Suprapubic skin (tissue), 4 donors: Measurements from ENCODE around the gene SYNDIG1. TPM values are rescaled to one million over a fixed set of nuclear protein-coding genes. Genes with fewer than 3 reads are reported as not detected.

Experiments
- DNase-seq, 2 donors: peaks; one replicate each; pipeline ENCODE4 v3.0.0-alpha.2; 2019; ENCODE audit warnings: low spot score in 2 of 2
- H3K27ac ChIP-seq: fragments of 200-600 bp; sonication (generic); one replicate; pipeline ENCODE4 v1.5.1; 2019
- H3K27me3 ChIP-seq: fragments of 200-600 bp; sonication (generic); one replicate; pipeline ENCODE4 v1.5.1; 2019
- H3K36me3 ChIP-seq: fragments of 200-600 bp; sonication (generic); one replicate; pipeline ENCODE4 v1.5.1; 2019
- H3K4me1 ChIP-seq: fragments of 200-600 bp; sonication (generic); one replicate; pipeline ENCODE4 v1.5.1; 2019
- H3K4me3 ChIP-seq: fragments of 200-600 bp; sonication (generic); one replicate; pipeline ENCODE4 v1.5.1; 2019; ENCODE audit warnings: mild to moderate bottlenecking
- H3K9me3 ChIP-seq: fragments of 200-600 bp; sonication (generic); one replicate; pipeline ENCODE4 v1.5.1; 2019
- CTCF ChIP-seq, 2 donors: fragments of 200-600 bp in 1 of 2; fragments of 450-650 bp in 1 of 2; sonication (generic) in 1 of 2; IDR thresholded peaks; one replicate each; pipeline ENCODE4 v1.5.1; 2016 to 2019; ENCODE audit warnings: antibody characterized with exemption in 2 of 2, mild to moderate bottlenecking in 1 of 2, moderate library complexity in 1 of 2
- EP300 ChIP-seq: sonication (generic); formaldehyde crosslinking; IDR thresholded peaks from one replicate; pipeline ENCODE4 v1.6.1; 2017; ENCODE audit warnings: antibody characterized with exemption
- POLR2A ChIP-seq, 2 donors: fragments of 450-650 bp; IDR thresholded peaks; one replicate each; pipeline ENCODE4 v1.6.1; 2017; ENCODE audit warnings: antibody characterized with exemption in 2 of 2, mild to moderate bottlenecking in 2 of 2, moderate library complexity in 2 of 2
- POLR2AphosphoS5 ChIP-seq, 3 donors: sonication (generic); formaldehyde crosslinking; IDR thresholded peaks; one replicate each; pipeline ENCODE4 v1.6.1; 2017; ENCODE audit warnings: antibody characterized with exemption in 3 of 3
- WGBS: methylation state at CpG from one replicate; pipeline ENCODE4 v1.1.5; 2018; 5-methylcytosine and 5-hydroxymethylcytosine counted together
- total RNA-seq, 4 donors: library from RNA; depleted of rRNA; stranded (reverse); fragments of >200 nt; gene quantifications; one replicate each; pipeline ENCODE4 v1.1.0, GENCODE V29; 2016

The SYNDIG1 gene
- total RNA-seq, 4 donors from 2014 or later: not detected

- WGBS: 93% methylated on average over 2 of the region's 2 CpGs
- H3K4me3 ChIP-seq: no peak overlapping the region
- no peaks in the 10 kb centered on the region for H3K9me3 ChIP-seq
- TF ChIP-seq CTCF (IDR thresholded peaks at IDR 0.05) (no peak), POLR2A (IDR thresholded peaks at IDR 0.05) (no peak), POLR2AphosphoS5 (IDR thresholded peaks at IDR 0.05) (no peak), EP300 (no peak)
- H3K27me3 ChIP-seq: no peaks in the 10 kb centered on the region
- H3K27ac ChIP-seq: no peak overlapping the region
- no peaks in the 10 kb centered on the region for H3K4me1 ChIP-seq
- no peaks in the 10 kb centered on the region for H3K36me3 ChIP-seq
- DNase-seq: no peak
Measured at GRCh38 chr20:24574307-24574706, 104.9 kb downstream of the SYNDIG1 start.

GRCh38 chr20:24574797-24575196 is 105.4 kb downstream of the SYNDIG1 start:
- Histone ChIP-seq H3K4me3 (no peak overlapping the region), H3K9me3 (no peaks in the 10 kb centered on the region), H3K27me3 (no peaks in the 10 kb centered on the region), H3K36me3 (no peaks in the 10 kb centered on the region), H3K27ac (no peak overlapping the region), H3K4me1 (no peaks in the 10 kb centered on the region)
- no peak for DNase-seq
- WGBS: 78% methylated on average over 5 of the region's 5 CpGs
- TF ChIP-seq POLR2AphosphoS5 (IDR thresholded peaks at IDR 0.05): no peak
- no peak for TF ChIP-seq EP300
- no peak for TF ChIP-seq POLR2A (IDR thresholded peaks at IDR 0.05)
- no peak for TF ChIP-seq CTCF (IDR thresholded peaks at IDR 0.05)

DNA sequence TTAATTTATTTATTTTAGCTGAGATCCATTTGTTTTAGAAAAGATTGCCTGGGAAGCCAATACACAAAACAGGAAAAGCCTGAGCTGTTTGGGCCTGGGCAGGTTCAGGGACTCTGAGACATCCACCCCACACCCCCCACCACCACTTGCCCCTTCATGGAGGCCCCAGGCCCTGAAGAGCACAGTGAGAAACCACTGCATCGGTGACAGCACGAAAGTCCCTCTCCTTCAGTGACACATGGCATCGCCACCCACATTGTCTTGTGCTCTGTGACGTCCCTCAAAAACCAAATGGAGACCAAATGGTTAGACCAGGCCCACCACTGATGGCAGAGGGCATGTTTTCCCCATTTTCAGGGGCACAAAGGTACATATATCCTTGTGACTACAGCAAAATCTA is 106.4 kb downstream of the SYNDIG1 start:
- Histone ChIP-seq H3K27ac (no peak overlapping the region), H3K27me3 (no peaks in the 10 kb centered on the region), H3K4me1 (no peaks in the 10 kb centered on the region), H3K36me3 (no peaks in the 10 kb centered on the region), H3K9me3 (no peaks in the 10 kb centered on the region), H3K4me3 (no peak overlapping the region)
- 85% methylated on average over 4 of the region's 4 CpGs for whole genome bisulfite sequencing
- DNase-seq: no peak
- TF ChIP-seq CTCF (IDR thresholded peaks at IDR 0.05) (no peak), EP300 (no peak), POLR2AphosphoS5 (IDR thresholded peaks at IDR 0.05) (no peak)

DNA sequence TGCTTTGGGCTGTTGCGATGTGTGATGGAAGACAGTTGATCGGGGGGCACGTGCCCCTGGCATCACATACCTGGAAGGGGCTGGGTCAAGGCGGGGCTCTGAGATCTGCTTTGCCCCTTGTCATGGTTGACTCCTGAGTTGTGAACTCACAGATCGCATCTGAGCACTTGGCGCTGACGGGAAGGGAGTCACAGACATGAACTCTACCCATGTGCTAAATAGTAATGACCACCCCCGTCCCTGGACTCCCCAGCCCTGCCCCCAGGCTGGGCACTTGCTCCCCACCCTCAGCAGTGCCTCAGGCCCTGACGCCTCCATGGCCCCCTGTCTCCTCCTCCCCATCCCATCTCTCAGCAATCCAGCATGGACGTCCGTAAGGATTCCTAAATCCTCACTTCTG is 107.0 kb downstream of the SYNDIG1 start:
- no peak overlapping the region for H3K27ac ChIP-seq
- no peaks in the 10 kb centered on the region for H3K4me1 ChIP-seq
- no peaks in the 10 kb centered on the region for H3K36me3 ChIP-seq
- H3K27me3 ChIP-seq: no peaks in the 10 kb centered on the region
- TF ChIP-seq EP300 (no peak), CTCF (IDR thresholded peaks at IDR 0.05) (no peak), POLR2AphosphoS5 (IDR thresholded peaks at IDR 0.05) (no peak), POLR2A (IDR thresholded peaks at IDR 0.05) (no peak)
- no peak overlapping the region for H3K4me3 ChIP-seq
- no peaks in the 10 kb centered on the region for H3K9me3 ChIP-seq
- no peak for DNase-seq
- 82% methylated on average over 10 of the region's 11 CpGs for WGBS

- no peak for TF ChIP-seq CTCF (IDR thresholded peaks at IDR 0.05)
- no peaks in the 10 kb centered on the region for H3K36me3 ChIP-seq
- no peak overlapping the region for H3K4me3 ChIP-seq
- peaks cover 3% of the 10 kb centered on the region for H3K27me3 ChIP-seq
- H3K4me1 ChIP-seq: no peaks in the 10 kb centered on the region
- 92% methylated on average over 5 of the region's 10 CpGs for WGBS
- no peak overlapping the region for H3K27ac ChIP-seq
- DNase-seq: no peak
- H3K9me3 ChIP-seq: no peaks in the 10 kb centered on the region
Measured at GRCh38 chr20:24577271-24577909, 108.0 kb downstream of the SYNDIG1 start.
